HepG2 (cell line): ENCODE results near the gene ZIC4. TPM values are rescaled to one million over a fixed set of nuclear protein-coding genes. Genes with fewer than 3 reads are reported as not detected.

Source experiments
- ATAC-seq: fragments of 200-7000 bp; cut with Tn5 transposase; 3 replicates; pipeline ENCODE4 v1.9.1; 2020; ENCODE audit warnings: mild to moderate bottlenecking, moderate library complexity
- BruUV-seq: library from RNA; stranded (reverse); fragments of 400-500 nt; replicated peaks from 2 replicates; lab custom pipeline; 2021; lab: Mats Ljungman, UMichigan
- CTCF ChIA-PET: fragments of 300-600 bp; formaldehyde crosslinking; extraction: SDS; loops from one replicate; lab custom pipeline; 2021; ENCODE audit warnings: low total read pairs, inconsistent platforms, low intra/inter-chr PET ratio; lab: Yijun Ruan, JAX
- POLR2A ChIA-PET: fragments of 350-600 bp; sonication (Branson Sonifier 250); formaldehyde crosslinking; loops from one replicate; lab custom pipeline; 2020; ENCODE audit warnings: antibody characterized with exemption, inconsistent platforms; lab: Yijun Ruan, JAX
- DNase-seq: peaks from one replicate; pipeline ENCODE4 v3.0.0-alpha.2; 2015; ENCODE audit warnings: low spot score
- FAIRE-seq: peaks from 3 replicates; lab custom pipeline; 2011; peaks lifted over from hg19 to GRCh38; lab: Jason Lieb, UNC
- H2AFZ ChIP-seq: one replicate; pipeline ENCODE4 v1.6.1; 2011; ENCODE audit warnings: low read length, inconsistent platforms
- H3K27ac ChIP-seq: fragments of 300-600 bp; 3 replicates; pipeline ENCODE4 v1.8.0; 2011; ENCODE audit warnings: mixed run types, mild to moderate bottlenecking, mixed read lengths, low read length, inconsistent platforms; ENCODE audit not compliant: insufficient read depth; ENCODE audit errors: extremely low read length
- H3K27me3 ChIP-seq, 2 experiments: fragments of 200-600 bp in 1 of 2; 2 replicates in 1 of 2; 3 replicates in 1 of 2; pipeline versions ENCODE4 v1.6.0 to v1.8.0; 2011; ENCODE audit warnings: low read length in 2 of 2, mild to moderate bottlenecking in 2 of 2, moderate library complexity in 2 of 2, inconsistent platforms in 1 of 2; ENCODE audit not compliant: insufficient read depth in 2 of 2, control insufficient read depth in 1 of 2
- H3K36me3 ChIP-seq, 2 experiments: fragments of 200-600 bp in 1 of 2; replicated peaks in 1 of 2; 2 replicates in 1 of 2; 3 replicates in 1 of 2; pipeline versions ENCODE4 v1.5.1 to v1.8.0; 2011; ENCODE audit warnings: low read length in 2 of 2, inconsistent platforms in 1 of 2; ENCODE audit not compliant: insufficient read depth in 2 of 2, control insufficient read depth in 1 of 2
- H3K4me1 ChIP-seq: 2 replicates; pipeline ENCODE4 v1.5.1; 2012; ENCODE audit warnings: low read length, inconsistent platforms; ENCODE audit not compliant: insufficient read depth
- H3K4me2 ChIP-seq: 2 replicates; pipeline ENCODE4 v1.6.0; 2011; ENCODE audit warnings: low read depth, low read length, inconsistent platforms
- H3K4me3 ChIP-seq, 3 experiments: fragments of 200-600 bp in 1 of 3; sonication (generic), shearing (Covaris generic) in 1 of 3; replicated peaks in 1 of 3; 2 replicates each; pipeline ENCODE4 v1.5.1; 2011 to 2016; ENCODE audit warnings: low read length in 3 of 3, inconsistent platforms in 2 of 3, low read depth in 2 of 3, mild to moderate bottlenecking in 2 of 3, control low read depth in 1 of 3, mixed read lengths in 1 of 3; ENCODE audit not compliant: insufficient read depth in 1 of 3
- H3K79me2 ChIP-seq: one replicate; pipeline ENCODE4 v1.6.1; 2011; ENCODE audit warnings: low read length, inconsistent platforms; ENCODE audit not compliant: insufficient read depth
- H3K9ac ChIP-seq: 2 replicates; pipeline ENCODE4 v1.6.0; 2011; ENCODE audit warnings: mild to moderate bottlenecking, low read depth, low read length, inconsistent platforms; ENCODE audit not compliant: insufficient read depth
- H3K9me3 ChIP-seq: 2 replicates; pipeline ENCODE4 v1.5.1; 2012; ENCODE audit warnings: mild to moderate bottlenecking, low read length
- H4K20me1 ChIP-seq: 2 replicates; pipeline ENCODE4 v1.6.0; 2011; ENCODE audit warnings: inconsistent platforms, mild to moderate bottlenecking, low read length, moderate library complexity; ENCODE audit not compliant: insufficient read depth
- MTF1 ChIP-seq: sonication (generic); formaldehyde crosslinking; IDR thresholded peaks from 2 replicates; pipeline ENCODE4 v1.5.0; 2020; ENCODE audit warnings: missing genetic modification reagents
- NCOA5 ChIP-seq: sonication (generic); formaldehyde crosslinking; IDR thresholded peaks from 2 replicates; pipeline ENCODE4 v1.4.0; 2020; ENCODE audit warnings: missing genetic modification reagents
- PREB ChIP-seq: sonication (generic); formaldehyde crosslinking; IDR thresholded peaks from 2 replicates; pipeline ENCODE4 v1.4.0; 2020; ENCODE audit warnings: missing genetic modification reagents
- ZNF281 ChIP-seq: sonication (generic); formaldehyde crosslinking; IDR thresholded peaks from 2 replicates; pipeline ENCODE4 v1.4.0; 2020; ENCODE audit warnings: missing genetic modification reagents, borderline replicate concordance
- WGBS: methylation state at CpG from one replicate; pipeline ENCODE4 v1.1.6; 2017; ENCODE audit warnings: low lambda C conversion rate; 5-methylcytosine and 5-hydroxymethylcytosine counted together
- in situ Hi-C: cut with HindIII; loops from 2 replicates; pipeline ENCODE4 v1.10.0; 2017; ENCODE audit warnings: low pct_unique_long_range_greater_than_20kb; ENCODE audit not compliant: extremely low pct_ligation_motif_present
- intact Hi-C: fragments of 100-400 bp; cut with micrococcal nuclease; formaldehyde crosslinking; loops from one replicate; pipeline ENCODE4 v1.10.0; 2022; ENCODE audit not compliant: unreplicated experiment
- polyA plus RNA-seq, 8 experiments: library from polyadenylated mRNA; depleted of rRNA in 3 of 8; stranded (reverse) in 7 of 8; unstranded in 1 of 8; fragments of >200 nt; fragmentation: Illumina TruSeq in 4 of 8; extraction: Trizol in 4 of 8; gene quantifications; 2 replicates each; pipeline versions ENCODE4 v1.2.1 to v1.2.3, GENCODE V29; 2011 to 2016; ENCODE audit warnings: low read depth in 4 of 8, missing spikeins in 1 of 8, mixed read lengths in 1 of 8; ENCODE audit not compliant: insufficient read depth in 1 of 8
- total RNA-seq, 5 experiments: library from RNA; depleted of rRNA; stranded (reverse); fragments of >200 nt; fragmentation: Illumina TruSeq; extraction: Trizol; gene quantifications; 2 replicates each; pipeline ENCODE4 v1.2.3, GENCODE V29; 2016; ENCODE audit warnings: low read depth in 1 of 5

The ZIC4 gene
- total and polyA plus RNA-seq, 2 of the 13 experiments (the other 11 are each of a cell fraction or from before 2014, with no cell fraction given): not detected

GRCh38 chr3:147404800-147405230 lies 1.5 kb downstream of the ZIC4 start:
- CTCF ChIA-PET: no interaction called here
- WGBS: 5% methylated on average over 9 of the region's 16 CpGs
- no peaks in the 10 kb centered on the region for H3K36me3 ChIP-seq
- H4K20me1 ChIP-seq: no peaks in the 10 kb centered on the region
- no peak for ATAC-seq
- no peak overlapping the region for H2AFZ ChIP-seq
- no peak overlapping the region for H3K9ac ChIP-seq
- in situ Hi-C loops (no loop called here), intact Hi-C loops (no loop called here)
- TF ChIP-seq ZNF281 (CRISPR knock-in tag): no peak
- TF ChIP-seq MTF1 (CRISPR knock-in tag): no peak
- no peak for TF ChIP-seq PREB
- TF ChIP-seq NCOA5 (CRISPR knock-in tag): no peak
- no peaks in the 10 kb centered on the region for H3K9me3 ChIP-seq
- no peaks in the 10 kb centered on the region for H3K79me2 ChIP-seq
- BruUV-seq: no TSS peak
- FAIRE-seq: no peak
- H3K4me1 ChIP-seq: no peaks in the 10 kb centered on the region
- no peak overlapping the region for H3K4me2 ChIP-seq
- H3K27me3 ChIP-seq: peaks cover 2 to 49% of the 10 kb centered on the region in 2 experiments
- H3K27ac ChIP-seq: no peak overlapping the region
- DNase-seq: no peak
- POLR2A ChIA-PET: no interaction called here
- no peak overlapping the region for H3K4me3 ChIP-seq
